Caco-2 (cell line): Measurements from ENCODE around the gene RGS18. TPM values are rescaled to one million over a fixed set of nuclear protein-coding genes. Genes with fewer than 3 reads are reported as not detected.

ENCODE experiments used
- BruUV-seq: library from RNA; stranded (reverse); fragments of 400-500 nt; replicated peaks from 2 replicates; lab custom pipeline; 2021; lab: Mats Ljungman, UMichigan
- CTCF ChIA-PET: fragments of 300-600 bp; sonication (Branson Sonifier 250); formaldehyde crosslinking; loops from one replicate; lab custom pipeline; 2022; ENCODE audit warnings: antibody characterized with exemption; lab: Charles Lee
- POLR2A ChIA-PET: fragments of 300-600 bp; sonication (Branson Sonifier 250); formaldehyde crosslinking; loops from one replicate; lab custom pipeline; 2022; ENCODE audit warnings: antibody characterized with exemption; lab: Charles Lee
- DNase-seq, 2 experiments: peaks; one replicate each; pipeline versions ENCODE4 v3.0.0 to v3.0.0-alpha.2; 2020 to 2022
- H3K27me3 ChIP-seq: replicated peaks from 2 replicates; pipeline ENCODE4 v1.6.0; 2011; ENCODE audit warnings: low read length; ENCODE audit not compliant: control insufficient read depth, insufficient read depth
- H3K36me3 ChIP-seq: 2 replicates; pipeline ENCODE4 v1.5.1; 2011; ENCODE audit warnings: low read length; ENCODE audit not compliant: control insufficient read depth, insufficient read depth
- H3K4me1 ChIP-seq: fragments of 250-450 bp; sonication (Bioruptor Pico); 2 replicates; pipeline ENCODE4 v1.5.1; 2020; ENCODE audit warnings: mild to moderate bottlenecking
- H3K4me3 ChIP-seq: 2 replicates; pipeline ENCODE4 v1.5.1; 2011; ENCODE audit warnings: low read depth, mild to moderate bottlenecking, control low read depth, low read length
- H3K9me3 ChIP-seq: fragments of 250-450 bp; sonication (Bioruptor Pico); 2 replicates; pipeline ENCODE4 v1.5.1; 2020; ENCODE audit warnings: mild to moderate bottlenecking, moderate library complexity
- H3K27ac Mint-ChIP-seq: one replicate; pipeline ENCODE4 v1.8.0; 2022; ENCODE audit warnings: mixed read lengths; ENCODE audit not compliant: unreplicated experiment
- H3K27me3 Mint-ChIP-seq: one replicate; pipeline ENCODE4 v1.8.0; 2022; ENCODE audit warnings: mixed read lengths; ENCODE audit not compliant: insufficient read depth, unreplicated experiment
- H3K36me3 Mint-ChIP-seq: one replicate; pipeline ENCODE4 v1.8.0; 2022; ENCODE audit warnings: mild to moderate bottlenecking, mixed read lengths; ENCODE audit not compliant: insufficient read depth, unreplicated experiment
- H3K4me1 Mint-ChIP-seq: one replicate; pipeline ENCODE4 v1.8.0; 2022; ENCODE audit warnings: low read depth, mixed read lengths; ENCODE audit not compliant: unreplicated experiment
- H3K4me3 Mint-ChIP-seq: one replicate; pipeline ENCODE4 v1.8.0; 2022; ENCODE audit warnings: mild to moderate bottlenecking, moderate library complexity, mixed read lengths; ENCODE audit not compliant: unreplicated experiment
- H3K9me3 Mint-ChIP-seq: one replicate; pipeline ENCODE4 v1.8.0; 2022; ENCODE audit warnings: mixed read lengths; ENCODE audit not compliant: unreplicated experiment
- intact Hi-C: fragments of 100-400 bp; cut with micrococcal nuclease; formaldehyde crosslinking; loops from one replicate; pipeline ENCODE4 v1.10.0; 2022; ENCODE audit not compliant: unreplicated experiment
- total RNA-seq: library from RNA; stranded (reverse); gene quantifications from 2 replicates; pipeline ENCODE4 v1.2.3, GENCODE V29; 2022
- TF ChIP-seq, protein P1 (sequence below), 2 experiments: fragments of 200-600 bp in 1 of 2; IDR thresholded peaks; 1 replicate in 1 of 2; 2 replicates in 1 of 2; pipeline versions ENCODE4 v1.5.1 to v1.8.0; 2011 to 2022; ENCODE audit warnings: antibody characterized with exemption in 1 of 2, control low read depth in 1 of 2, inconsistent platforms in 1 of 2, low read depth in 1 of 2, low read length in 1 of 2, mild to moderate bottlenecking in 1 of 2, moderate library complexity in 1 of 2; ENCODE audit not compliant: insufficient read depth in 1 of 2, severe bottlenecking in 1 of 2, unreplicated experiment in 1 of 2

RGS18 gene
- total RNA-seq, 1 experiment from 2014 or later: not detected

DNA sequence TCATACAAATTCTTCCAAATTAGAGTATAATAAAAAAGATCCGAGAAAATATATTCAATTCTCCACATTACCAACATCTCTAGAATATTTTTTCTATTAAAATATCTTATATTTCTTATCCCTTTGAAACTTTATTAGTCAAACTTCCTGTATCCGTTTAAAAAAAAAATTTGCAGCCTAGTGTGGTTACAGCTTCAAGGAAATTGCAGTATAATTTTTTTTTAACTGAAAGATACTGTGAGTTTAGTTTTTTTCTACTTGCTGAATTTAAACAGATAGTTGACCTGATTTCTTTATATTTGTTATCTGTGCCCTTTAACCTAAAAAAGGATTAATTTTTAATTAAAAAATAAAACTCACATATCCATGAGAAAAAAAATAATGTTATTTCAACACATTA lies 1.5 kb downstream of the RGS18 start:
- H3K4me1 Mint-ChIP-seq: no peaks in the 10 kb centered on the region
- POLR2A ChIA-PET: no interaction called here

DNA sequence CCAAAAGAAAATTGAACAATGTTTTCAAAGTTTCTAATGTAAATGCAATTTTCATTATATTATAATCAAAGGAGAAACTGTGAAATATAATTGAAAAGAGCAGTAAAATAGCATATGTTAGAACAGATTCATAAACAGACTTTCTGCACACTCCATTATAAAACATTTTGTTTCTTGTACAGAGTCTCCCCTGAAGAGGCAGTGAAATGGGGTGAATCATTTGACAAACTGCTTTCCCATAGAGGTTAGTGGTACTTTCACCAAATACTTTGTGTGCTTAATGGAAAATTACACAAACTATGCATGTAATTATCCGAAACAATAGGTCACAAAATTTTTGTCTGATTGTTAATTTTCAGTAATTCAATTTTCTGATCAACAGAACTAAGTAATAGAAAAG lies 1.9 kb downstream of the RGS18 start:
- Histone ChIP-seq H3K9me3 (no peaks in the 10 kb centered on the region), H3K4me3 (no peak overlapping the region), H3K27me3 (no peaks in the 10 kb centered on the region), H3K36me3 (no peaks in the 10 kb centered on the region), H3K4me1 (no peaks in the 10 kb centered on the region)
- TF ChIP-seq, protein P1, sequence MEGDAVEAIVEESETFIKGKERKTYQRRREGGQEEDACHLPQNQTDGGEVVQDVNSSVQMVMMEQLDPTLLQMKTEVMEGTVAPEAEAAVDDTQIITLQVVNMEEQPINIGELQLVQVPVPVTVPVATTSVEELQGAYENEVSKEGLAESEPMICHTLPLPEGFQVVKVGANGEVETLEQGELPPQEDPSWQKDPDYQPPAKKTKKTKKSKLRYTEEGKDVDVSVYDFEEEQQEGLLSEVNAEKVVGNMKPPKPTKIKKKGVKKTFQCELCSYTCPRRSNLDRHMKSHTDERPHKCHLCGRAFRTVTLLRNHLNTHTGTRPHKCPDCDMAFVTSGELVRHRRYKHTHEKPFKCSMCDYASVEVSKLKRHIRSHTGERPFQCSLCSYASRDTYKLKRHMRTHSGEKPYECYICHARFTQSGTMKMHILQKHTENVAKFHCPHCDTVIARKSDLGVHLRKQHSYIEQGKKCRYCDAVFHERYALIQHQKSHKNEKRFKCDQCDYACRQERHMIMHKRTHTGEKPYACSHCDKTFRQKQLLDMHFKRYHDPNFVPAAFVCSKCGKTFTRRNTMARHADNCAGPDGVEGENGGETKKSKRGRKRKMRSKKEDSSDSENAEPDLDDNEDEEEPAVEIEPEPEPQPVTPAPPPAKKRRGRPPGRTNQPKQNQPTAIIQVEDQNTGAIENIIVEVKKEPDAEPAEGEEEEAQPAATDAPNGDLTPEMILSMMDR (IDR thresholded peaks at IDR 0.05; ENCODE audit: insufficient read depth in 1 of 2, low read depth in 1 of 2, low read length in 1 of 2, severe bottlenecking in 1 of 2, unreplicated experiment in 1 of 2): no peak
- Mint-ChIP-seq H3K4me1 (no peaks in the 10 kb centered on the region), H3K36me3 (no peaks in the 10 kb centered on the region), H3K27me3 (no peaks in the 10 kb centered on the region), H3K9me3 (no peaks in the 10 kb centered on the region), H3K27ac (no peak overlapping the region), H3K4me3 (no peak overlapping the region)
- DNase-seq: no peak
- BruUV-seq: no TSS peak
- POLR2A ChIA-PET: no interaction called here
- intact Hi-C loops: no loop called here
- CTCF ChIA-PET: no interaction called here

More for the DNA sequence above, 1.5 kb downstream of the RGS18 start:
- intact Hi-C loops: no loop called here
- no peaks in the 10 kb centered on the region for H3K27me3 ChIP-seq
- no peaks in the 10 kb centered on the region for H3K36me3 Mint-ChIP-seq
- BruUV-seq: no TSS peak
- no peak overlapping the region for H3K27ac Mint-ChIP-seq
- CTCF ChIA-PET: no interaction called here
- H3K4me3 ChIP-seq: no peak overlapping the region
- no peaks in the 10 kb centered on the region for H3K36me3 ChIP-seq
- no peaks in the 10 kb centered on the region for H3K4me1 ChIP-seq
- TF ChIP-seq, protein P1 (IDR thresholded peaks at IDR 0.05; ENCODE audit: insufficient read depth in 1 of 2, low read depth in 1 of 2, low read length in 1 of 2, severe bottlenecking in 1 of 2, unreplicated experiment in 1 of 2): no peak
- no peaks in the 10 kb centered on the region for H3K27me3 Mint-ChIP-seq
- no peaks in the 10 kb centered on the region for H3K9me3 Mint-ChIP-seq
- no peaks in the 10 kb centered on the region for H3K9me3 ChIP-seq
- no peak overlapping the region for H3K4me3 Mint-ChIP-seq
- DNase-seq: no peak

GRCh38 chr1:192161976-192162375 lies 3.7 kb downstream of the RGS18 start:
- Histone ChIP-seq H3K36me3 (no peaks in the 10 kb centered on the region), H3K9me3 (no peaks in the 10 kb centered on the region), H3K4me3 (no peak overlapping the region), H3K27me3 (no peaks in the 10 kb centered on the region), H3K4me1 (no peaks in the 10 kb centered on the region)
- intact Hi-C loops: no loop called here
- ChIA-PET POLR2A (no interaction called here), CTCF (no interaction called here)
- peaks cover 9% of the 10 kb centered on the region for H3K9me3 Mint-ChIP-seq
- no TSS peak for BruUV-seq
- H3K4me3 Mint-ChIP-seq: no peak overlapping the region
- no peaks in the 10 kb centered on the region for H3K4me1 Mint-ChIP-seq
- no peak overlapping the region for H3K27ac Mint-ChIP-seq
- TF ChIP-seq, protein P1 (IDR thresholded peaks at IDR 0.05; ENCODE audit: insufficient read depth in 1 of 2, low read depth in 1 of 2, low read length in 1 of 2, severe bottlenecking in 1 of 2, unreplicated experiment in 1 of 2): no peak
- H3K36me3 Mint-ChIP-seq: no peaks in the 10 kb centered on the region
- no peaks in the 10 kb centered on the region for H3K27me3 Mint-ChIP-seq
- DNase-seq: no peak
